Activated CD8-positive, alpha-beta T cell treated with anti-CD3 and anti-CD28 coated beads for 36 hours (primary cell): Measurements from ENCODE around the gene ATP5F1D. TPM values are rescaled to one million over a fixed set of nuclear protein-coding genes. Genes with fewer than 3 reads are reported as not detected.

Experiments
- ATAC-seq: fragments of 200-7000 bp; cut with Tn5 transposase; one replicate; pipeline ENCODE4 v1.10.0; 2021; ENCODE audit warnings: mild to moderate bottlenecking, moderate library complexity
- CTCF ChIA-PET: fragments of 350-600 bp; sonication (Branson Sonifier 250); formaldehyde crosslinking; loops from one replicate; lab custom pipeline; 2021; ENCODE audit warnings: antibody characterized with exemption; lab: Charles Lee
- POLR2A ChIA-PET: fragments of 350-600 bp; sonication (Branson Sonifier 250); formaldehyde crosslinking; loops from one replicate; lab custom pipeline; 2021; ENCODE audit warnings: antibody characterized with exemption; lab: Charles Lee
- DNase-seq: peaks from one replicate; pipeline ENCODE4 v3.0.0-alpha.2; 2020
- H3K27ac Mint-ChIP-seq: one replicate; pipeline ENCODE4 v1.8.0; 2021; ENCODE audit warnings: mild to moderate bottlenecking, mixed read lengths
- H3K27me3 Mint-ChIP-seq: one replicate; pipeline ENCODE4 v1.8.0; 2021; ENCODE audit warnings: mixed read lengths
- H3K36me3 Mint-ChIP-seq: one replicate; pipeline ENCODE4 v1.8.0; 2021; ENCODE audit warnings: low read depth, mixed read lengths
- H3K4me1 Mint-ChIP-seq: one replicate; pipeline ENCODE4 v1.8.0; 2021; ENCODE audit warnings: low read depth, mixed read lengths
- H3K4me3 Mint-ChIP-seq: one replicate; pipeline ENCODE4 v1.8.0; 2021; ENCODE audit warnings: mild to moderate bottlenecking, moderate library complexity, mixed read lengths
- H3K9me3 Mint-ChIP-seq: one replicate; pipeline ENCODE4 v1.8.0; 2021; ENCODE audit warnings: mixed read lengths
- intact Hi-C: fragments of 100-400 bp; cut with micrococcal nuclease; formaldehyde crosslinking; loops from one replicate; pipeline ENCODE4 v1.10.0; 2022
- total RNA-seq, 2 experiments: library from RNA; stranded (reverse); gene quantifications; one replicate each; pipeline ENCODE4 v1.2.3, GENCODE V29; 2021
- TF ChIP-seq, protein P1 (sequence below): fragments of 200-600 bp; IDR thresholded peaks from one replicate; pipeline ENCODE4 v1.8.0; 2022; ENCODE audit warnings: antibody characterized with exemption, mild to moderate bottlenecking

Gene ATP5F1D
- total RNA-seq, 2 experiments from 2014 or later: 186 to 199 TPM

GRCh38 chr19:1217366-1217765 lies 24.2 kb upstream of the ATP5F1D start:
- Mint-ChIP-seq H3K27ac (no peak overlapping the region), H3K4me3 (no peak overlapping the region), H3K36me3 (peaks cover 7% of the 10 kb centered on the region), H3K27me3 (no peaks in the 10 kb centered on the region), H3K9me3 (no peaks in the 10 kb centered on the region), H3K4me1 (peaks cover 17% of the 10 kb centered on the region)
- ChIA-PET CTCF (interaction anchor here (0.9 to 2.5 kb wide), 3 partner anchors 23 to 104 kb away, joined by 3 to 7 read pairs (median 4); partner anchors contain the start of gene ATP5F1D), POLR2A (no interaction called here)
- DNase-seq: no peak
- ATAC-seq: no peak
- intact Hi-C loops: no loop called here
- TF ChIP-seq, protein P1, sequence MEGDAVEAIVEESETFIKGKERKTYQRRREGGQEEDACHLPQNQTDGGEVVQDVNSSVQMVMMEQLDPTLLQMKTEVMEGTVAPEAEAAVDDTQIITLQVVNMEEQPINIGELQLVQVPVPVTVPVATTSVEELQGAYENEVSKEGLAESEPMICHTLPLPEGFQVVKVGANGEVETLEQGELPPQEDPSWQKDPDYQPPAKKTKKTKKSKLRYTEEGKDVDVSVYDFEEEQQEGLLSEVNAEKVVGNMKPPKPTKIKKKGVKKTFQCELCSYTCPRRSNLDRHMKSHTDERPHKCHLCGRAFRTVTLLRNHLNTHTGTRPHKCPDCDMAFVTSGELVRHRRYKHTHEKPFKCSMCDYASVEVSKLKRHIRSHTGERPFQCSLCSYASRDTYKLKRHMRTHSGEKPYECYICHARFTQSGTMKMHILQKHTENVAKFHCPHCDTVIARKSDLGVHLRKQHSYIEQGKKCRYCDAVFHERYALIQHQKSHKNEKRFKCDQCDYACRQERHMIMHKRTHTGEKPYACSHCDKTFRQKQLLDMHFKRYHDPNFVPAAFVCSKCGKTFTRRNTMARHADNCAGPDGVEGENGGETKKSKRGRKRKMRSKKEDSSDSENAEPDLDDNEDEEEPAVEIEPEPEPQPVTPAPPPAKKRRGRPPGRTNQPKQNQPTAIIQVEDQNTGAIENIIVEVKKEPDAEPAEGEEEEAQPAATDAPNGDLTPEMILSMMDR: no peak

DNA sequence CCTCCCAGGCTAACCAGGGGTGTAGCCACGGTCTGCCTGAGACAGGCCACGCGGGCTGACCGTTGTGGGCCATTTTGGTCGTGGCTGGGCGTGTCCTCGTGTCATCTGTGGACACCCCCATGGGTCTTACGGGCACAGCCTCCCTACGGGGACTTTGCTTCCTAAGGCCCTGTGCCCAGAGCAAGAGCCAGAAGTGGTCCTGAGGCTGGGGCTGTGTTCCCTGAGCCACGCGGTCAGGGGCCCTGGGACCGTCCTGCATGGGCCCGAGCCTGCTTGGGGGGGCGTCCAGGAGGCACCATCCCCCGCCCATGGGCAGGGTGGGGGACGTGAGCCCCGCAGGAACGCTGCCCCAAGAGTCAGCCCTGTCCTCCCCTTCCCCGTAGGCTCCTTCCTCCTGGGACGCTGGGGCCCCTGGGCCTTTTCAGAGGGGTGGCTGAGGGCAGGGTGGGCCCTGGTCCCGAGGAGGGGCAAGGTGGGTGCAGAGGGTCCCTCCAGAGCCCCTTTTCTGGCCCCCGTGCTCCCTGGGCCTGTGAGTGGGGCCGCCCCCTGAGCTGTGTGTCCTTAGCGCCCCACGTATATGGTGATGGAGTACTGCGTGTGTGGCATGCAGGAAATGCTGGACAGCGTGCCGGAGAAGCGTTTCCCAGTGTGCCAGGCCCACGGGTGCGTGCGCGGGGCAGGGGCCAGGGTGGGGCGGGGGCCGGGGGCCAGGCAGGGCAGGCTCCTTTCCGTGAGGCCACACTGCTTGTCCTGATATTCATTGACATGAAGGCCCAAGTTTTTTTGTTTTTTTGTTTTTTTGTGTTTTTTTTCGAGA lies 22.6 kb upstream of the ATP5F1D start:
- Mint-ChIP-seq H3K36me3 (no peaks in the 10 kb centered on the region), H3K27me3 (no peaks in the 10 kb centered on the region), H3K9me3 (no peaks in the 10 kb centered on the region), H3K4me3 (no peak overlapping the region), H3K27ac (no peak overlapping the region), H3K4me1 (peaks cover 7% of the 10 kb centered on the region)
- POLR2A ChIA-PET: no interaction called here
- intact Hi-C loops: no loop called here
- CTCF ChIA-PET: interaction anchor here (1.2 to 2.5 kb wide), 2 partner anchors 22 to 26 kb away, joined by 3 to 7 read pairs; partner anchors contain the start of gene ATP5F1D
- DNase-seq: no peak
- ATAC-seq: no peak
- TF ChIP-seq, protein P1: no peak

DNA sequence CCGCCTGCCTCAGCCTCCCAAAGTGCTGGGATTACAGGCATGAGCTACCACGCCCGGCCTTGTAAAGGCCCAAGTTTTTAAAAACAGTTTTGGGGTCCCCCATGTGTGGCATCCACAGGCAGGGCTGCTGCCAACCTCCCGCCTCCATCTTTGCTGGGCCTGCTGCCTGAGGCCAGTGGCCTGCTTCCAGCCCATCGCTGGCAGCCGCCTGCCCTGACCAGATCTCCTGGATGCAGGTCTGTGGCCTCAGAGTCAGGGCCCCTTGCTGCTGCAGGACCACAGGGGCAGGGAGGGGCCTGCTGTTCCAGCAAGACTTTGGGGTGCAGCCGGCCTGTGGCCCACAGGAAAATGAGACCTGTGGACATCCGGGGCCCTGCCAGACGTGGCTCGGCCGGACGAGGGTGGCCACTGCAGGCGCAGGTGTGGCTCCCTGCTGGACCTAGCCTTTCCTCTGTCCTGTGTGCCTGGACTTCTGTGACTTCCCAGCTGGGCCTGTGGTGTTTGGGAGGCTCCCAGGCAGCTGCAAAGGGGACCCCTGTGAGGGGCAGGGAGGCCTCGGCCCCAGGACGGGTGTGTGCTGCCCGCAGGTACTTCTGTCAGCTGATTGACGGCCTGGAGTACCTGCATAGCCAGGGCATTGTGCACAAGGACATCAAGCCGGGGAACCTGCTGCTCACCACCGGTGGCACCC lies 21.6 kb upstream of the ATP5F1D start:
- ATAC-seq (no peak), DNase-seq (no peak)
- Mint-ChIP-seq H3K9me3 (no peaks in the 10 kb centered on the region), H3K27me3 (no peaks in the 10 kb centered on the region), H3K4me3 (no peak overlapping the region), H3K4me1 (peaks cover 3% of the 10 kb centered on the region), H3K36me3 (no peaks in the 10 kb centered on the region), H3K27ac (no peak overlapping the region)
- ChIA-PET CTCF (no interaction called here), POLR2A (no interaction called here)
- TF ChIP-seq, protein P1: no peak
- intact Hi-C loops: no loop called here

- ATAC-seq: no peak
- TF ChIP-seq, protein P1: no peak
- Mint-ChIP-seq H3K4me3 (no peak overlapping the region), H3K9me3 (no peaks in the 10 kb centered on the region), H3K27me3 (no peaks in the 10 kb centered on the region), H3K36me3 (no peaks in the 10 kb centered on the region), H3K27ac (no peak overlapping the region), H3K4me1 (peaks cover 3% of the 10 kb centered on the region)
- ChIA-PET CTCF (interaction anchor here (0.9 kb wide), 1 partner anchor 24 kb away, joined by 3 read pairs; no protein-coding TSS in a partner anchor), POLR2A (interaction anchor here (1.0 kb wide), 2 partner anchors 11 to 16 kb away, joined by 3 to 4 read pairs; no protein-coding TSS in a partner anchor)
- DNase-seq: no peak
- intact Hi-C loops: no loop called here
Observed at GRCh38 chr19:1220477-1220930, 21.0 kb upstream of the ATP5F1D start.
